GM19397 (cell line): Measurements from ENCODE around the gene NUTM2G.
"Not testable (repeated sequence)": the region's sequence is repeated elsewhere in the genome, so short reads cannot be mapped to it uniquely, and the experiment has no call there.

Experiments used
- ATAC-seq: cut with Tn5 transposase; IDR thresholded peaks from one replicate; pipeline ENCODE4 v1.9.1; 2021; ENCODE audit warnings: mild to moderate bottlenecking, moderate library complexity; ENCODE audit not compliant: unreplicated experiment

Gene NUTM2G, protein sequence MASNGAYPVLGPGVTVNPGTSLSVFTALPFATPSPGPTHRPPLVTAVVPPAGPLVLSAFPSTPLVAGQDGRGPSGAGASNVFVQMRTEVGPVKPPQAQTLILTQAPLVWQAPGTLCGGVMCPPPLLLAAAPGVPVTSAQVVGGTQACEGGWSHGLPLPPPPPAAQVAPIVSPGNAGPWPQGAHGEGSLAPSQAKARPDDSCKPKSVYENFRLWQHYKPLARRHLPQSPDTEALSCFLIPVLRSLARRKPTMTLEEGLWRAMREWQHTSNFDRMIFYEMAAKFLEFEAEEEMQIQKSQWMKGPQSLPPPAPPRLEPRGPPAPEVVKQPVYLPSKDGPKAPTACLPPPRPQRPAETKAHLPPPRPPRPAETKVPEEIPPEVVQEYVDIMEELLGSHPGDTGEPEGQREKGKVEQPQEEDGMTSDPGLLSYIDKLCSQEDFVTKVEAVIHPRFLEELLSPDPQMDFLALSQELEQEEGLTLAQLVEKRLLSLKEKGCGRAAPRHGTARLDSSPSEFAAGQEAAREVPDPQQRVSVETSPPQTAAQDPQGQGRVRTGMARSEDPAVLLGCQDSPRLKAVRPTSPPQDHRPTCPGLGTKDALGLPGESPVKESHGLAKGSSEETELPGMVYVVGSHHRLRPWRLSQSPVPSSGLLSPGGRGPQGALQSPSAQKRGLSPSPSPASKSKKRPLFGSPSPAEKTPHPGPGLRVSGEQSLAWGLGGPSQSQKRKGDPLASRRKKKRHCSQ

DNA sequence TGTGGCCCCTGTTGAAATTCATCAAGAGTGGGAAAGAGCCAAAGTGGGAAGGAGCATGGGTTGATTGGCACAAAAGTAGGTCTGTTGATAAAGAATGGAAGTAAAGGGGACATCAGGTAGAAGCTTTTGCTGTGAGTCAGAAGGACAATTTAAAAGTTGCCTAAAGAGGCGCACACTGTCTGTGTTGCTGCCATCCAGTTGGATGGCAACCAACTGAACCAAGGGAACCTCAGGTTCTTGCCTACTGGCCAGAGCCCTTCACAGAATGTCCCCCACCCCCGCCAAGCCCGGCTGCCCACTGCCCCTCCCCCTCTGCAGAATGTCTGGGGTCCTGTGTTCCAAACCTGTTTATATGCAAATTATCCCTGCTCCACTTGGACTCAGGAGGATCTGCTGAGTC is at the start of gene NUTM2G:
Gene NUTM2G (plus strand): TSS at position 301 of the 400 bp plus-strand sequence. CDS start 182 bp downstream, outside the sequence.
- ATAC-seq, result not testable (repeated sequence)

DNA sequence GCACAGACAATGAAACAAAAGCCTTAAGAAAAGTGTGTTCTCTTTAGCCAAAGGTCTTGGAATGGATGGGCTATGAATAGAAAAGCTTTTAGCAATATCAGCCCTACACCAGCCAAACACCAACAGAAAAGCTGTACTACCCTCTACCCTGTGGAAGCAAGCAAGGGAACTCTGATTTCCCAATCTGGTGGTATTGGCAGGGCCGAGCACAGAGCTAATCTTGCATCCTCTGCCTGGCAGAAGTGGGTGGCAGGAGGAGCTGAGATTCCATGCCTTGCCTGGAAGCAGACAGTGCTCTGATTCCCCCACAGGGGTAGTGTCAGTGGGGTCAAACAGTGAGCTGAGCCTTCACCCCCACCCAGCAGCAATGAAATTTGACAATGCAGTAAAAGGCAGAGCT is 44.7 kb upstream of the NUTM2G start:
- no peak for ATAC-seq

DNA sequence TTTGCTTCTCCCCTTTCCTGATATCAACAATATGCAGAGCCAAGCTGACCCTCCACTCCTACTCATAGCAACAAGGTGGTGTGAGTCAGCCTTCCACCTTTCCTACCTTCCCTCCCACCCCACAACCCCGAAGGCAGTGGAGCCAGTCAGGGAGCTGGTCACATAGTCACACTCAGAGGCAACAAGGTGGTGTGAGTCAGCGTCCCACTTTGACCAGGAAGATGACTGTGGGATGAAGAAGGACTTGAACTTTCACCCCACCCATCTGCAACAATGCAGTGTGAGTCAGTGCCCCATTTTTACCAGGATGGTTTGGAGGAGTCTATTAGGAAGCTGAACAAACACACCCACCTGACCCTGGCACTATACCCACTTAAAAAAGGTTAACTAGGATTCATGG is 44.2 kb upstream of the NUTM2G start:
- ATAC-seq, result no peak

DNA sequence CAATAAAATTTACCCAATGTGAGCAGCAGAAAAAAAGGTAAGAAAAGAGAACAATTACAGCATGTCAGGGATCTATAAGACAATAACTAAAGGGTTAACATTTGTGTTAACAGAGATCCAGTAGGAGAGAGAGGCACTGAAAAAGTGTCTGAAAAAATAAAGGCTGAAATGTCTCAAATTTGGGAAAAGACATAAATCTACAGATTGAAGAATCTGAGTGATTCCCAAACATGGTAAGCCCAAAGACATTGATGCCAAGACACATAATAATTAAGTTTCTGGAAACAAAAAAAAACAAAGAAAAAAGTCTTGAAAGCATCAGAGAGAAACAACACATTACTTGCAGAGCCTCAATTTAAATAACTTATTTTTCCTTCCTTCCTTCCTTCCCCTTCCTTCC is 43.2 kb upstream of the NUTM2G start:
- ATAC-seq, result no peak

DNA sequence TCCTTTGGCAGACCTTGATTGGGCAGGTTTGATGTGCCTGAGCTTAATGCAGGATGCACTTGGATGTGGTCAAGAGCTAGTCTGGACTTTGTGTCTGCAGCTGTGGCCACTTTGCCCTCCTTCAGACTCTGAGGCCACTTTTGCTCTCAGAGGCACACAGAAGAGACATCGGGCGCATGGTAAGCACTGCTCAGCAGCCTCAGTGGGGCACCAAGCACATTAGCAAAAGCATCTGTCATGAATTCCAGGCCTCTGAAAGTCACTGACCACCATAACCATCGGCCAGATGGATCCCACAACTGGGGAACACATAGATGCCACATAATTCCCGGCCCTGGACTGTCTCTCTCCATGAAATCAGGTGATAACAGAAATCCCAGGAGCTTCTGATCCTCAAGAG is 40.1 kb upstream of the NUTM2G start:
- ATAC-seq, result no peak

DNA sequence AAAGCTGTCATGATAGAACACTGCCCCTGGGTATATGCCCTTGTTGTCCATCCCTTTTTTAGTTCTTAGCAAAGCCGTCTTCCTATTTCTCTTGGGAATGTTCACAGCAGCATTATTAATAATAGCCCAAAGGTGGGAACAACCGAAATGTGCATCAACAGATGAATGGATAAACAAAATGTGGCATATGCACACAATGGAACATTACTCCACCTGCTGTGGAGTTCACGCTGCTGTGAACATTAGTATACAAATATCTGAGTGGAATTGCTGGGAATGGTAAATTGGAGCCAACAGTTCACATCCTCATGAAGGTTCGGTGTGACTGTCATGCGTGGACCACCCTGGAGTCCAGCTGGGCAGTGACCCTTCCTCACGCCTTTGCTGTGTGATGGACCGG is 36.5 kb upstream of the NUTM2G start:
- no peak for ATAC-seq

DNA sequence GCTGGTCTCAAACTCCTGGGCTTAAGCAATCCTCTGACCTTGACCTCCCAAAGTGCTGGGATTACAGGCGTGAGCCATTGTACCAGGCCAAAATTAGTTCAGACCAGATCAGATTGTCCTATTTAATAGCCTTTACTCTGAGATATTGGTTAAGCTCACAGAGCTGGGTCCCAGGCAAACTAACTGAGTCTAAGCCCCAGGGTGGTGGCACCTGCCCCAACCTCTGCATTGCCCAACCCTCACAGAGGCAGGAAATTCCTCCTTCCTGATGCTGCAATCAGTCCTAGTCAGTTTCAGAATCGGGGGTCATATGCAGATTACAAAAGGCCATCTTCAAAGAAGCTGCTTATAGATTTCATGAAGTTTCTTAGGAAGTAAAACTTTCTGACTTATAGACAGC is 28.6 kb upstream of the NUTM2G start:
- ATAC-seq, result not testable (repeated sequence)

DNA sequence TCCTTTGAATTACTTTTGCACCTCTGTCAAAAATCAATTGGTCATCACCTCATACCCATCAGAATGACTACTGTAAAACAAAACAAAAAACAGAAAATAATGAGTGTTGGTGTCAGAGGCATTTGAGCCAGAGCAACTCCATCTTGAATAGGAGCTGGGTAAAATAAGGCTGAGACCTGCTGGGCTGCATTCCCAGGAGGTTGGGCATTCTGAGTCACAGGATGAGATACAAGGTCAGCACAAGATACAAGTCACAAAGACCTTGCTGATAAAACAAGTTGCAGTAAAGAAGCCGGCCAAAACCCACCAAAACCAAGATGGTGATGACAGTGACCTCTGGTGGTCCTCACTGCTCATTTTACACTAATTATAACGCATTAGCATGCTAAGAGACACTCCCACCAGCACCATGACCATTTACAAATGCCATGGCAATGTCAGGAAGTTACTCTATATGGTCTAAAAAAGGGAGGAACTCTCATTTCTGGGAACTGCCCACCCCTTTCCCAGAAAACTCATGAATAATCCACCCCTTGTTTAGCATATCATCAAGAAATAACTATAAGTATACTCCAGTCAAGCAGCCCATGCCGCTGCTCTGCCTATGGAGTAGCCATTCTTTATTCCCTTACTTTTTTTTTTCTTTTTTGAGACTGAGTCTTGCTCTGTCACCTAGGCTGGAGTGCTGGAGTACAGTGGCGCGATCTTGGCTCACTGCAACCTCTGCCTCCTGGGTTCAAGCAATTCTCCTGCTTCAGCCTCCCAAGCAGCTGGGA is 23.5 kb upstream of the NUTM2G start:
- ATAC-seq, result not testable (repeated sequence)

DNA sequence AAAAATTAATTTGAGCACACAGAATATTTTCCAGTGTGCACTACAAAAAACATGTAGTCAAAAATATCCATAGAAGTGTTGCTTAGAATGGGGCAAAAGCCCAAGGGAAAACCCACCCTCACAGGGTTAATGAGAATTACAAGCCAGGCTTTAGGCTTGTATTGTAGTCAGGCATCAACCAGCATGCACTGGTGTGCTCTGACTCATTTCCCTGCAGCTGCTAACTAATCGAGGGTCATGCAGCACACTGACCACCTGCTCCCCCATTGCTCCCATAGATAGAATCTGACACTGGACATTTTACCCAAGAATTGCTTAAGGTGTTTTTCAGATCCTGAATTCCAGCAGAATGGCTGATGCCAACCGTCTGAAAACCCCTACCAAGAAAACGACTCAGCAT is 20.2 kb upstream of the NUTM2G start:
- not testable (repeated sequence) for ATAC-seq

DNA sequence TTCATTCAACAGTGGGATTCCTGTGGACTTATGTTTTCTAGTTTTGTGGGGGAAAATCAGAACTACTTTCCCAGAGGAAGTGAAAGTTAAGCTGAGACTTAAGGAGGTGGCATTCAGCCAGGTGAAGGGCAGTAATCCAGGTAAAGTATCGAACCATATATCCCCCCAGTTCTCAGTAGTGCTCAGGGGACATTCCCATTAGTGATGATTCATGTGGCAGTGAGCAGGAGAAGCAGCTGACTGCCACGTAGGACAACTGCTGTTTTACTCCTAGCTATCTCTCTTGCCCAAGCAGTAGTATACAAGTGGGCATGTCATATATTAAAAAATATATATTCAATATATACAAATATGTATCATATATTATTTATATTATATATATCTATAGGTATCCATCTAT is 13.1 kb upstream of the NUTM2G start:
- not testable (repeated sequence) for ATAC-seq

DNA sequence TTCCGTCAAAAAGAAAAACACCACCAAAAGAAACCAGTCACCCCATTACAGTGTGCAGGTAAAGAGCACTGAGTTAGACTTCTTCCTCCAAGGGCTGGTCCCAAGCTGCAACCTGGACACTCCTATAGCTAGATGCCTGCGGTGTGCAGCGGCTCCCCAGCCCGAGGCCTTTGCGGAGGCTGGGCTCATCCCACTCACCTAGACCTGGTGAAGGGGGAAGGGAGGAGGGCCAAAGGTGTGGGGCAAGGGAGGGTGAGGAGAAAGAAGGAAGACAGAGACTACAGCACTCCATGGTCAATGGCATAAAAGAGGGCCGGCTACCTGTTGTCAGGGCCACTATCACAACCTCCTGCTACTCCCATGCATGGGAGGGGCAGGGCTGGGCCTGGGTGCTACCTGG is 12.1 kb upstream of the NUTM2G start:
- ATAC-seq, result not testable (repeated sequence)

DNA sequence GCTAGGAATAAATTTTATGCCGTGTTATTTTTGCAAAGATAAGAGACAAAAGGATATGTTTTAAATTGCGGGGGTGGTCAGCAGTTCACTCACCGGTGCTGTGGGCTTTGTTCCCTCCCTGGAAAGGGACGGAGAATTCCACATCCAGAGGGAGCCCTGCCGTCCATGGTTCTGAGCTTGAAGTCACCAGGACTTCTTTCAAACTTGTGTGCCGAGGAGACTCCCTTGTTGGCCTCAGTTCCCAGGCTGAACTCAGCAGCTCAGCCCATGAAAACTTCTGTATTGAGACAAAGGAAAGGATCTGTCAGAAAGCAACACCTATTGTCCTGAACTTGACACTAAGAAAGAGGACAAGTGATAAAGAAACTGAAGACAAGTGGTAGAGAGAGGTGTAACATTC is 10.1 kb upstream of the NUTM2G start:
- ATAC-seq, result not testable (repeated sequence)

DNA sequence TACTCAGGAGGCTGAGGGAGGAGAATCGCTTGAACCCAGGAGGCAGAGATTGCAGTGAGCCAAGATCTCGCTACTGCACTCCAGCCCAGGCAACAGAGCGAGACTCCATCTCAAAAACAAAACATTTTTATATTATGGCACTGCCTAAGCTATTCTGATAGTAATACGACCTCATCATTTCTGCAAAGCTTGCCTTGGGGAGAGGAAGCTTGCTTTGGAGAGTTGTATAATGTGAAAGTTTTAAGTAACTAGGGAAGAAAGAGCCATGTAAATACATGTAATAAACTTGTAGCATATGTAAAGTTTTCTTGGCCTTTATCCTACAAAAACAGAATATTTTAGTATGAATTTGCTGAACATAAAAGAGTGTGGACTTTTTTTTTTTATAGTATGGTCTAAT is 7.8 kb upstream of the NUTM2G start:
- ATAC-seq, result not testable (repeated sequence)

DNA sequence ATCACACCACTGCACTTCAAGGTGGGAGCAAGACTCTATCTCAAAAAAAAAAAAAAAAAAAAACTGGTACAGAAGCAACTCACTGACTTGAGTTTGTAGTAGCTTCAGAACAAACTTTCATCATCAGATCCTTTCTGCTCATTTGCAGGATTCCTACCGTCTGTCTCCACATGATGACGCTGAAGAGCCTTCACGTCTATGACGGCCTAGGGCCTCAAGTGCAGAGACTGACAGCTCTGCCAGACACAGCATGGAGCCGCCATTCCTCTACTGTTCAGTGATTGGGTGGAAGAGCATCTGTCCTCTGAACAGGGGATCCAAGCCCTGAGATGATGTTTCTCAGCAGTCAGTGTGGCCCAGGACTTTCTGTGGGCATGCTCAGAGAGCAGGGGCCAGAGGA is 3.1 kb upstream of the NUTM2G start:
- ATAC-seq, result not testable (repeated sequence)

DNA sequence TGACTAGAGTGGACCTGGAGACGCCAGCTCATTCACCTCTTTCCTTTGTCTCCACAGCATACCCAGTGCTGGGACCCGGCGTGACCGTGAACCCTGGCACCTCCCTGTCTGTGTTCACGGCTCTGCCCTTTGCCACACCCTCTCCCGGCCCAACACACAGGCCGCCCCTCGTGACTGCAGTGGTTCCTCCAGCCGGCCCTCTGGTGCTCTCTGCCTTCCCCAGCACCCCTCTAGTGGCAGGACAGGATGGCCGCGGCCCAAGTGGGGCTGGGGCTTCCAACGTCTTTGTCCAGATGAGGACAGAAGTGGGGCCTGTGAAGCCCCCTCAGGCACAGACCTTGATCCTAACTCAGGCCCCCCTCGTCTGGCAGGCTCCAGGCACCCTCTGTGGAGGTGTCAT is 3.0 kb downstream of the NUTM2G start:
- ATAC-seq, result not testable (repeated sequence)

DNA sequence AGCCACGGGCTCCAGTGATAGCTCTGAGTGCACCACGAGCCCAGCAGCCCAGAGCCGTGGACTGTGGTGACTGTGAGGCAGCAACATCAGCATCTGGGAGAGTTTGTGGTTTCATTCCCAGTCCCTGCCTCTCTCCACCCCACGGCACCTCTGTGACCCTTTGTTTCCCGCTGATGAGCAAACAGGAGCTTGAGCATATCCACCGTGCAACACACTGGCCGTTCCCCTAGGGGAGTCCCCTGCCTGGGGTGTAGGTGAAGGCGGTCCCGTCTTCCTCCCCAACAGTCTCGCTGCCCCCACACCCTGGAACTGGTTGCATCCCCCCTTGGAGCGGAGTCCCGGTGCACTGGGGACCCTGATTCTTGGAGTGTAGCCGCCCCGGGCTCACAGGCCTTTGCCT is 5.5 kb downstream of the NUTM2G start:
- ATAC-seq, result not testable (repeated sequence)

DNA sequence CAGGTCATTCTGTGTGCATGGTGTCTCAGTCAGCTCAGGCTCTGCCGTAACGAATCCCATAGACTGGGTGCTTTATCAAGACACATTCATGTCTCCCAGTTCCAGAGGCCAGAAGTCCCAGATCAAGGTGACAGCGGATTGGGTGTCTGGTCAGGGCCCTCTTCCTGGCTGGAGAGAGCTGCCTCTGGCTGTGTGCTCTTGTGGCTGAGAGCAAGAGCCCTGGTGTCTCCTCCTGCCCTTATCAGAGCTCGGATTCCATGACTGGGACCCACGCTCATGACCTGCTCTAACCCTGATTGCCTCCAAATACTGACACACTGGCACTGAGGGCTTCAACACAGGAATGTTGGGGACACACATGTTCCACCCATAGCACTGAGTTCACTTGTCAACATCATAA is 6.1 kb downstream of the NUTM2G start:
- not testable (repeated sequence) for ATAC-seq

DNA sequence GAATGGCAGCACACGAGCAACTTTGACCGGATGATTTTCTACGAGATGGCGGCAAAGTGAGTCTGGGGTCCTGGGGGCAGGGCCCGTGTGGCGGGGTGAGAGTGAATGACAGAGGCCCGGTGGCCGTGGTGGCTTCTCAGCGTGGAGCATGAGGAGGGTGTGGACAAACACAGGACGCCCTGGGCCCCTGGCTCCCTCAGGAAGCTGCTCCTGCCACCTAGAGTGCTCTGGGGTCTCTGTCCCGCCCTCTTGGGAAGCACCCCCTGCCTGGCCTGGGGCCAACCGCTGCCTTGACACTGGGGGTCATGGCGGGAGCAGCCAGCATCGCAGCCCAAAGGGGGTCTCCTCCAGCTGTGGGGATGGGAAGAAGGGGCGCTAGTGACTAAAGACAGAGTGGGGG is 6.8 kb downstream of the NUTM2G start:
- ATAC-seq, result not testable (repeated sequence)

DNA sequence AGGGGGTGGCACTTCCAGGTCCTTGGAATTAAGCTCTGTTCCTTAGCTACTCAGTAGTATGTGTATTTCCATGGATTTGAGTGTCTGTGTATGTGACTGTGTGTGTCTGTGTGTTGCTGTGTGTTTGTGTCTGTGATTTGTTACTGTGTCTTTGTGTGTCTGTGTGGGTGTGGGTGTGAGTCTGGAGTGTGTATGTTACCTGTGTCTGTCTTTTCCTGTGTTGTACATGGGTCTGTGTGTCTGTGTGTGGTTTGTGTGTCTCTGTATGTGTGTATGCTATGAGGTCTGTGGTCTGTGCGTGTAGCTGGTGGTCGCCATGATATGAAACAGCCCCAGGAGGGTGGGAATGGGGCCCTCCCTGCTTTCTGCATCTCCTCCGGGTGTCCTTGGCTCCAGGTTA is 8.8 kb downstream of the NUTM2G start:
- ATAC-seq, result not testable (repeated sequence)

DNA sequence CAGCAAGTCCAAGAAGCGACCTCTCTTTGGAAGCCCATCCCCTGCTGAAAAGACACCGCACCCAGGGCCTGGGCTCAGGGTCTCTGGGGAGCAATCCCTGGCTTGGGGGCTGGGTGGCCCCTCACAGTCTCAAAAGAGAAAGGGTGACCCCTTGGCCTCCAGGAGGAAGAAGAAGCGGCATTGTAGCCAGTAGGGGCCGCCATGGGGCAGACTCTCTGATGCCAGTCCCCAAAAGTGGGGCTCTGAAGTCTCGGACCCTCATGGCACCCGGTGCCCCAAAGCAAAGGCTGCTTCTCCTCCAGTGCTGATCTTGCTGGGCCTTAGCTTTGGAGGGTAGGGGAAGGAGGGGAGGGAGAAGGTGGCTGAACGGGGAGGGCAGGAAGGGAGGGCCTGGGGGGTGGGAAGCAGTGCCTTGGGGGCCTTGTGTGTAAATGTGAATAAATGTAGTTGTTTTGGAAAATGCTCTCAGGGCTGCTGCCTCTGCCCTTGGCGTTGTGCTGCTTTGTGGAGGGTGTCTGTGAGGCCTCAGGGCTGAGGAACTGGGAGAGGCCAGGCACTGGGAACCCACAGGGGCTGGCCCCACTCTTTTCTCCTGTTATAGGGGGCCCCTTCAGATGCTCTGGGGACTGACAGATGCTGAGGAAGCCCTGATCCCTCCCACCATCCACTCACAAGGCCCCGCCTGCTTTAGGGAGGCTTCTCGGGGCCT is 10.5 kb downstream of the NUTM2G start:
- ATAC-seq, result not testable (repeated sequence)

DNA sequence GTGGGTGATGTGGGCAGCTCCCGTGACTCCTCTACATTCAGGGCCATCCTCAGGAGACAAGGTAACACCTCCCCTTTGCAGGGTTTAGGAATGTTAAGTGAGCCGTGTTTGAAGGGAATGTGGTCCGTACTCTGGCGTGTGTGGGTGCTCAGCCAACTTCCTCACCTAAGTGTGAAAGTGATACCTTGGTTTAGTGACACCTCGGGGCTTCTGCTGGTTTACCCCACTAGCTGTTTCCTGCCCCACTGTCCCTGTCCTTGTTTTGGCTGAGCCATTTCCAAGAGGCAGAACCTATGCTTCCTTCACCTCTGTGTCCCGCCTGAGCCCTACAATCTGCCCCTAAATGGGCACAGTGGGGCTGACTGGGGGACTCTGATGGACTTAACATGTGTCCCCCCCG is 12.3 kb downstream of the NUTM2G start:
- not testable (repeated sequence) for ATAC-seq
